Cardiac fibroblast (primary cell): ENCODE results near the gene RFT1.

Experiments
- DNase-seq, 2 donors: peaks; one replicate each; pipeline versions ENCODE4 v3.0.0 to v3.0.0-alpha.2; 2010; ENCODE audit warnings: low read depth in 2 of 2
- H3K4me3 ChIP-seq, 2 donors: replicated peaks in 1 of 2; 1 replicate in 1 of 2; 2 replicates in 1 of 2; pipeline ENCODE4 v1.5.1; 2011; ENCODE audit warnings: low read depth in 2 of 2, low read length in 2 of 2, mild to moderate bottlenecking in 2 of 2, moderate library complexity in 1 of 2
- TF ChIP-seq, protein P1 (sequence below): IDR thresholded peaks from one replicate; pipeline ENCODE4 v1.5.1; 2011; ENCODE audit warnings: low read depth, mild to moderate bottlenecking, low read length, inconsistent platforms

RFT1 gene

DNA sequence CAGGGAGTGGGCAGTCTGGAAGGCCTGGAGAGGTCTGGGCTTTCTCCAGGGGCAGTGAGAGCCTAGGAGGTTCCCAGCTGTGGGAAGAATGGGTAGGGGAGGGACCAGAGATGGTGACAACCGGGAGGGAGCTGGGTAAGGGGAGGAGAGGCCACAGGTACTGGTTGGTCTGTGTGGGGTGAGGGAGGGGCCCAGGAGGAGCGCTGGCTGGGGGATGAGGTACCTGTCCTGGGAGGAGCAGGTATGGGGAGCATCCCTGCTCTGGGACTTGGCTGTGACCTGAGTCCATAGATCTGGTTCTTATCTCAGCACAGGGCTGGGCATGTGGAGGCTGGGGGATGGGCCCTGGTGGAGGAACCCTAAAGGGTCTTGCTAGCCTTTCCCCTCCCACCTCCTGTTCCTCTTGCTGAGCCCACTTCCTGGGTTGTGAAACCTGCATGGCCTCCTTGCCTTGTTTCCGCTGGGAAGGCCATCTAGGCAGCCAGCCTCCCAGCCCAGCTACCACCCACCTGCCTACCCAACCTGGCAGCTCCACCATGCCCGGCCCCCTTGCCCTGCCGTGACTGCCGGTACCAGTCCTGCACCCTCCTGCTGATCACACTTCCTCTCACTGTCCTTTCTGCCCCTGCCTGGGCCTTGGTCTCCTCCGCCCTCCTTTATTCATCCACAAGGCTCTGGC is 41.7 kb upstream of the RFT1 start:
- no peak for DNase-seq
- TF ChIP-seq, protein P1, sequence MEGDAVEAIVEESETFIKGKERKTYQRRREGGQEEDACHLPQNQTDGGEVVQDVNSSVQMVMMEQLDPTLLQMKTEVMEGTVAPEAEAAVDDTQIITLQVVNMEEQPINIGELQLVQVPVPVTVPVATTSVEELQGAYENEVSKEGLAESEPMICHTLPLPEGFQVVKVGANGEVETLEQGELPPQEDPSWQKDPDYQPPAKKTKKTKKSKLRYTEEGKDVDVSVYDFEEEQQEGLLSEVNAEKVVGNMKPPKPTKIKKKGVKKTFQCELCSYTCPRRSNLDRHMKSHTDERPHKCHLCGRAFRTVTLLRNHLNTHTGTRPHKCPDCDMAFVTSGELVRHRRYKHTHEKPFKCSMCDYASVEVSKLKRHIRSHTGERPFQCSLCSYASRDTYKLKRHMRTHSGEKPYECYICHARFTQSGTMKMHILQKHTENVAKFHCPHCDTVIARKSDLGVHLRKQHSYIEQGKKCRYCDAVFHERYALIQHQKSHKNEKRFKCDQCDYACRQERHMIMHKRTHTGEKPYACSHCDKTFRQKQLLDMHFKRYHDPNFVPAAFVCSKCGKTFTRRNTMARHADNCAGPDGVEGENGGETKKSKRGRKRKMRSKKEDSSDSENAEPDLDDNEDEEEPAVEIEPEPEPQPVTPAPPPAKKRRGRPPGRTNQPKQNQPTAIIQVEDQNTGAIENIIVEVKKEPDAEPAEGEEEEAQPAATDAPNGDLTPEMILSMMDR = no peak
- H3K4me3 ChIP-seq = no peak overlapping the region

DNA sequence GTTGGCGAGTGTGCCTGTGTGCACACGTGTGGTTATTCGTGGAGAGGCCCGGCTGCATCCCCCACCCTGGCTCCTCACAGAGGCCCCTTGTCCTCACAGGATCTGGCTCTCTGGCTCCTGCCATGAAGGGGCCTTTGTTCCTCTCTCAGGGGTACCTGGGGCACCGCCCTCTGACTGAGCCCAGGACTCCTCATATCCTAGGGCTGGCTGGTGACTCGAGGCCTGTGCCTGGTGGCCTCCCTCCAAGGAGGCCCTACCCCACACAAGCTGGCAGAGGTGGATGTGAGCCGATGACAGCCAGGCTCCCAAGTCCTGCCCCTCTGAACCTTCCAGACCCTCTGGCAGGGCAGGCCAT is 40.8 kb upstream of the RFT1 start:
- DNase-seq = no peak
- TF ChIP-seq, protein P1 = no peak
- H3K4me3 ChIP-seq = no peak overlapping the region

DNA sequence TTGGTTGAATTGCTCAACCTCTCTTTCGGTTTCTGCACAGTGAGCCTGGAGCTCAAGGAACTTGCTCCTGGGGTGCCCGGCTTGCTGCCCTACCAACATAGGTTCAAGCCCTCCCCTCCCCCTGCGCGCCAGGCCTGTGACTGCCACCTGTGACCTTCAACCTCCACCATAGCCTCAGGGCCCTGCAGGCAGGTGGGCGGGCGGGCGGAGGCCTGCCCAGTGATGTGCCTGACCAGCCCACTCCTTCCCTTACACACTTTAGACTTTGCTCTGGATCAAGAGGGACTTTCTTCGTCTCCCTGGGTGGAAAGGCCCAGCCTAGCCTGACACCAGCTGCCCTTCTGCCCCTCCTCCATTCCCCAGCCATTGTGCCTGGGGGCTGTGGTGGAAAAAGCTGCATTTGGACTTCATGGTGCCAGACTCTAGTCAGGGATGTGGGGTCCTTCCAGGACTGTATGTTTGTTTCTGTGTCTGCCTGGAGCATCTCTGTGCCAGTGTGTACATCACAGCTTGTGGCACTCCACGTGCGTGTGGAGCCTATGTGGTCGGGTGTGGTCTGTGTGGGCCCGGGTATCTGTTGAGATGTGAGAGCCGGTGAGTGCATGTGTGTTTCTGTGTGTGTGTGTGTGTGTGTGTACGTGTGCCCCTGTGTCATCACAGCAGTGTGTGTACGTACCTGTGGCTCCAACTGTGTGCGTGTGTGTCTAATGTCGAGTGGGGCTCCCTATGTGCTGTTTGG is 40.3 kb upstream of the RFT1 start:
- no peak for DNase-seq
- H3K4me3 ChIP-seq = no peak overlapping the region

DNA sequence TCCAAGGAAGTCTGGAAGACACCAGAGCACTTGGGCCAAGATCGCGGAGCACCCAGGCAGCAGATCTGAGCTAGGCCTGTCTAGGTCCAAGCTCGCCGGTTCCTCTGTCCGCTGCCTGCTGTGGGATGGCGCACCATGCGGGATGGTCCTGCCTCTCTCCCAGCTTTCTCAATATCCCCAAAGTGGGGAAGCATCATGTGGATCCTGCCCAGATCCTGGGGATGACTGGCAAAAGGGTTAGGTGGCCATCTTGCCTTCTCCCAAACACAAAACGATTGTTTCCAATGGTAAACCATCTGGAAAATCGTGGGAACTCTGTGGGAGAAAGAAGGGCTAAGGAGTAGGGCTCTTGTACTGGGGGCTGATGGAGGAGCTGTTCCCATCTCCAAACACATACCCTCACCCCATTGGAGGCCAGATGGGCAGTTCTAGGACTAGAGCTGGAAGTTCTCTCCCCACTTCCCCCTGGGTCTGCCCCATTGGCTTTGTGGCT is 39.6 kb upstream of the RFT1 start:
- no peak for DNase-seq
- no peak overlapping the region for H3K4me3 ChIP-seq
- TF ChIP-seq, protein P1 = no peak

More for the DNA sequence above, 40.3 kb upstream of the RFT1 start:
- TF ChIP-seq, protein P1 = no peak

DNA sequence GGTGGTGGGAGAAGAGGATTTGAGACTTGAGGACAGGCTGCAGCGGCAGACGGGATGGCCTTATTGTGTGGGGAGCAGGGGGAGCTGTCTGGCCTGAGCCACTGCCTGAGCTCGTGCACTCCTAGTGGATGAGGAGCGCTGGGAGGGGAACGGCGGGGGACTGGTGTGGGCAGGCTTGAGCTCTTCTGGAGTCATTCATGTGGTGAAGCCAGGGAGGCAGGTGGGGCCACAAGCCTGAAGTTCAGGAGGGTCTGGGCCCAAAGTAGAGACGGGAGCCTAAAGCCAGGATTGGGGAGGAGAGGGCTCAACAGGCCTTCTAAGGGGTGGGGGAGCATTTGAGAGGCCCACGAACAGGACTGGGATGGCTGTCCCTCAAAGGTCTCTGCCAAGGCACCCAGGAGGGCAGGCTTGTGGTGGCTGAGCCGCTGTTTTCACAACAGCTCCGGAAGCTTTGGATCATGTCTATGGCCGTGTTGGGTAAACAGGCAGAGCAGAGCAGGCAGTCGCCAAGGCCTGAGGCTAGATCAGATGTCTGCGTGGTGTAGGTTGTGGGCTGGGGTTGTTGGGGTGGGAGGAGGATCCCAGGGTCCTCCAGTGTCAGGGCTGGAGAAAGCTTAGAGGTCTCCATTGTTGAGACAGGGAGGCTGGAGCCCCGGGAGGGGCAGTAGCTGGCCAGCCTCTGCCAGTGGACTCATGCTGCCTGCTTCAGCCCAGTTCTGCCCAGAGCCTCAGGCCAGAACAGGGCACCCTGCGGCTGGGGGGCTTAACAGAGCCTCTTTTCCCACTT is 39.0 kb upstream of the RFT1 start:
- TF ChIP-seq, protein P1 = no peak
- H3K4me3 ChIP-seq = no peak overlapping the region
- DNase-seq = no peak

DNA sequence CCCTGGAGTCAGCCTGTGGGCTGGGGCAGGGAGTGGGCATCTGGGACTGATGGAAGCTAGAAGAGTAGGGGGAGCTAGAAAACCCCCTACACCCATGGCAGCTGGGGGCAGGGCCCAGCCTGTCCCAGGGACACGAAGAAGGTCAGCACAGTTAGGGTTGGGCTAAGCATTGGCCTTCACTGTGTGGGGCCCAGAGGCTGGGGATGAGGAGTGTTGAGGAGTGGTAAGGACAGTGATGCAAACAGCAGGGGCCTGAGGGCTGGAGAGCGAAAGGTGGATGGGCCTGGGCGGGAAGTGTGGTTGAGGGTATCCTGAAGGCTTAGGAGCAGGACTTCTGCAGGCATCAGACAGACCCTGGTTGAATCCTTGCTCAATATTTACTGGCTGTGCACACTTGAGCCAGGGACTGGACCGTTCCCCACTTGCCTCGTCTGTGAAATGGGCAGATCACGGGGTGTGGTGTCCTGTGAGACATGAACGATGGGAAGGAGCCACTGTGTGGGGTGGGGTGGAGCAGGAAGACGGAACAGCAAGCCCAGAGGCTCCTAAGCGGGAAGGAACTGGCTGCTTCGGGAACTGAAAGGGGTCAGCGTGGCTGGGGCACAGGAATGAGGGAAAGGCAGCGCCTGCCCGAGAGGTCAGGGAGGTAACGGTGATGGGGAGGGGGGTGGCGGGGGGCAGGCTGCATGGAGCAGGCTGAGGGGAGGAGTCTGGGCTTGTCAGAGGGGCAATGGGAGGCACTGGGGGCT is 38.1 kb upstream of the RFT1 start:
- DNase-seq = no peak
- no peak overlapping the region for H3K4me3 ChIP-seq
- TF ChIP-seq, protein P1 = no peak
